Measurements from ENCODE around the gene PTPRK. TPM values are rescaled to one million over a fixed set of nuclear protein-coding genes. Genes with fewer than 3 reads are reported as not detected.

The PTPRK gene
- total and polyA plus RNA-seq, 9 of the 15 experiments (the other 6 are each of a cell fraction or from before 2014, with no cell fraction given) = 0.04 to 0.51 TPM; not detected in 7

- FAIRE-seq = no peak
- CTCF ChIA-PET (ENCODE audit: low intra/inter-chr PET ratio) = no interaction called here
- WGBS (ENCODE audit: insufficient coverage, low coverage, missing lambda C conversion rate) = 0% methylated on average over 2 of the region's 2 CpGs
These were observed 520.0 kb downstream of the PTPRK start for GRCh38 chr6:128000363-128000762.

More at GRCh38 chr6:128000363-128000762, 520.0 kb downstream of the PTPRK start:
- H3K9ac ChIP-seq (ENCODE audit: insufficient read depth in 1 of 2, low read depth in 2 of 2, low read length in 2 of 2) = no peak overlapping the region
- H2AFZ ChIP-seq (ENCODE audit: low read depth, low read length) = no peak overlapping the region
- TF ChIP-seq RAD51 (IDR thresholded peaks at IDR 0.05; ENCODE audit: borderline replicate concordance, low read depth) = no peak
- no peak for TF ChIP-seq FOXA1 (IDR thresholded peaks at IDR 0.05; ENCODE audit: borderline replicate concordance)
- TF ChIP-seq GTF2F1 (IDR thresholded peaks at IDR 0.05; ENCODE audit: low read depth, low read length) = no peak
- no peak for TF ChIP-seq C11orf30 (IDR thresholded peaks at IDR 0.05; ENCODE audit: low read depth)
- no peak for TF ChIP-seq HCFC1 (IDR thresholded peaks at IDR 0.05; ENCODE audit: low read depth, low read length)
- no peak for TF ChIP-seq SOX6 (IDR thresholded peaks at IDR 0.05)
- no peak for TF ChIP-seq DACH1 (IDR thresholded peaks at IDR 0.05; ENCODE audit: partially characterized antibody)
- TF ChIP-seq NCOA6 (IDR thresholded peaks at IDR 0.05) = no peak
- no peak for TF ChIP-seq JUN (IDR thresholded peaks at IDR 0.05; ENCODE audit: borderline replicate concordance, low read depth, low read length)
- no peak for TF ChIP-seq JUN (CRISPR knock-in tag; IDR thresholded peaks at IDR 0.05; ENCODE audit: borderline replicate concordance)
- TF ChIP-seq FOXP4 (CRISPR knock-in tag; IDR thresholded peaks at IDR 0.05; ENCODE audit: borderline replicate concordance) = no peak
- H3K4me2 ChIP-seq (ENCODE audit: insufficient read depth, low read length) = no peak overlapping the region
- BruUV-seq (replicated peaks) = no TSS peak
- in situ Hi-C loops (cut with MboI) (no loop called here), intact Hi-C loops (cut with micrococcal nuclease) (no loop called here)
- POLR2A ChIA-PET = no interaction called here
- ATAC-seq (no peak), DNase-seq (ENCODE audit: extremely low read depth in 1 of 4, low spot score in 3 of 4) (no peak)
- no peak overlapping the region for H3K4me3 ChIP-seq
- H4K20me1 ChIP-seq (replicated peaks; ENCODE audit: control insufficient read depth, insufficient read depth, low read length) = no peaks in the 10 kb centered on the region
- H3K27ac ChIP-seq (ENCODE audit: extremely low read depth, low read depth, low read length) = no peak overlapping the region
- H3K27me3 ChIP-seq (ENCODE audit: control insufficient read depth in 2 of 2, insufficient read depth in 2 of 2, low read length in 2 of 2) = no peaks in the 10 kb centered on the region
- no peaks in the 10 kb centered on the region for H3K36me3 ChIP-seq (ENCODE audit: control insufficient read depth, insufficient read depth, low read length)
- no peaks in the 10 kb centered on the region for H3K9me3 ChIP-seq (replicated peaks; ENCODE audit: control insufficient read depth, insufficient read depth, low read depth, low read length)
- H3K9me1 ChIP-seq (ENCODE audit: control insufficient read depth, insufficient read depth, low read length) = no peaks in the 10 kb centered on the region
- H3K4me1 ChIP-seq (replicated peaks in 1 of 2; ENCODE audit: control insufficient read depth in 2 of 2, insufficient read depth in 2 of 2, low read length in 2 of 2) = no peaks in the 10 kb centered on the region
- H3K79me2 ChIP-seq (ENCODE audit: control insufficient read depth, insufficient read depth, low read length) = no peaks in the 10 kb centered on the region

Measured in K562 (cell line).